Stimulated activated effector memory CD8-positive, alpha-beta T cell treated with anti-CD3 and anti-CD28 coated beads, Interleukin-12 subunit alpha, Interleukin-12 subunit beta, amount 100 ng/mL, for 72 hours (primary cell): ENCODE measurements around the gene UBAP2L.
"Not testable (repeated sequence)": the region's sequence is repeated elsewhere in the genome, so short reads cannot be mapped to it uniquely, and the experiment has no call there.

Experiments
- ATAC-seq: fragments of 150-1000 bp; cut with Tn5 transposase; 2 replicates; pipeline ENCODE4 v1.10.0; 2021
- DNase-seq, 2 donors: peaks; one replicate each; pipeline ENCODE4 v3.0.0; 2021 to 2022; ENCODE audit warnings: low spot score in 2 of 2
- H3K27ac Mint-ChIP-seq: one replicate; pipeline ENCODE4 v1.8.0; 2022; ENCODE audit warnings: mild to moderate bottlenecking, mixed read lengths
- H3K36me3 Mint-ChIP-seq: one replicate; pipeline ENCODE4 v1.8.0; 2022; ENCODE audit warnings: mild to moderate bottlenecking, mixed read lengths
- H3K4me1 Mint-ChIP-seq: one replicate; pipeline ENCODE4 v1.8.0; 2022; ENCODE audit warnings: mixed read lengths
- H3K4me3 Mint-ChIP-seq: one replicate; pipeline ENCODE4 v1.8.0; 2022; ENCODE audit warnings: mild to moderate bottlenecking, mixed read lengths
- H3K9me3 Mint-ChIP-seq: one replicate; pipeline ENCODE4 v1.8.0; 2022; ENCODE audit warnings: mixed read lengths

Gene UBAP2L

DNA sequence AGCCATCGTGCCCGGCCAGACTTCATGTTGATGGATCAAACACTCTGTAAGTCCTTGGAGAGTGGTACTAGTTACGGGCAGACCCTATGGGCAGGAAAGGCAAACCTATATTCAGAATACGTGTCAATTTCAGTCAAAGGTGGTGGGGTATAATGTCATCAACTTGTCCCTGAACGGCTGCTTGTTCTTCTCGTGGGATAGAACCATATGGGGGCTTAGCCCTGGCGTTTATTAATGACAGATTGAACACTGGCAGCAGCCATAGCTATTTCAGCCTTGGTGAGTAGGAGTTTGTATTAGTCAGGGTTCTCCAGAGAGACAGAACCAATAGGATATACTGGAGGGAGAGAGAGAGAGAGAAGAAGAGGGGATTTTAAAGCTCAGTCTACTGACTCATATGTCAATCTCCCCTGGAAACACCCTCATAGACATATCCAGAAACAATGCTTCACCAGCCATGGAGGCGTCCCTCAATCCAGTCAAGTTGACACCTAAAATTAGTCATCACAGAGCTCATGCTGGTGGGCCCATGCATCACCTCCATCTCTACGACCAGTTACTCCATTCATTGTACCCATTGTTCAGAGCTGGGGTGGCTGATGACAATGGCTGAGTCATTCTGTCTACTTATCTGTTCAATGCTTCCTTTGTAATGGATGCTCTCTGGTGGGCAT lies 84.0 kb downstream of the UBAP2L start:
- H3K36me3 Mint-ChIP-seq, result no peaks in the 10 kb centered on the region
- DNase-seq (peak in 1 of 2 donors; percentile 72), ATAC-seq (peak; percentile 97)
- H3K4me3 Mint-ChIP-seq, result no peak overlapping the region
- H3K4me1 Mint-ChIP-seq, result peaks cover 28% of the 10 kb centered on the region
- H3K9me3 Mint-ChIP-seq, result no peaks in the 10 kb centered on the region
- peak overlapping the region; percentile 70 for H3K27ac Mint-ChIP-seq

DNA sequence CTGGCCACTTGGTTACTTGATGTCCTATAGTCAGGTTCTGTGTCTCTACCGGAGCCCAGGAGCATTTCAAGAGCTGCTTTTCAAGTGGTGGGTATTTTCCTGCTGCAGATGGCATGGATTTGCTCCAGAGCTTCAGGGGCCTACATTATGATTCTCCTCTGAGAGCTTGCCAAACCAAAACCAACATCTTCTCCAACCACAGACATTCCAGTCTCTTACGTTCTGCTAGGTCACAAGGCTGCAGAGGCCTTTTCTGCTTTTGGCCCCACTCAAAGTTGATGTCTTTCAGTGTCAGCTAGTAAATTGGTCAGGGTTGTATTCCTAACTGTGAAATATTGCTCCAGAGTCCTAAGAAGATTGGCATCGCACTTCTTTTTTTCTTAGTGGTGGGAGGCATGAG lies 85.4 kb downstream of the UBAP2L start:
- H3K36me3 Mint-ChIP-seq, result no peaks in the 10 kb centered on the region
- no peak for DNase-seq
- no peaks in the 10 kb centered on the region for H3K9me3 Mint-ChIP-seq
- no peak overlapping the region for H3K4me3 Mint-ChIP-seq
- ATAC-seq, result no peak
- peaks cover 28% of the 10 kb centered on the region for H3K4me1 Mint-ChIP-seq
- no peak overlapping the region for H3K27ac Mint-ChIP-seq

DNA sequence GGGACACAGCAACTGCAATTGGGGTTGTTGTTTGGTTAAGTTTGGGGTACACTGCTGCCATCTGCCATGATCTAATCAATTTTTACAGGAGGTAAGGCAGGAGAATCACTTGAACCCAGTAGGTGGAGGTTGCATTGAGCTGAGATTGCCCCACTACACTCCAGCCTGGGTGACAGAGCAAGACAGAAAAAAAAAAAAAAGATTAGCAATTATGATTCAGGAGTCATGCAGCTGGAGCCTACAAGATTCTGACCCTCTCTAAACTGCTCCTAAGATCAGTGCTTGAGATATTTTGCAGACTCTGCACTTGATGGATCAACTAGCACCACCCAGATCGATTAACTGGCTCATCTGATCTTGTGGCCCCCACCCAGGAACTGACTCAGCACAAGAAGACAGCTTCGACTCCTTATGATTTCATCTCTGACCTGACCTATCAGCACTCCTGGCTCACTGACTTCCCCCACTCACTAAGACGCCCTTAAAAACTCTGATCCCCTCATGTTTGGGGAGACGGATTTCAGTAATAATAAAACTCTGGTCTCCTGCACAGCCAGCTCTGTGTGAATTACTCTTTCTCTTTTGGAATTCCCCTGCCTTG lies 87.0 kb downstream of the UBAP2L start:
- H3K4me3 Mint-ChIP-seq, H3K27ac Mint-ChIP-seq: not testable (repeated sequence)
- H3K4me1 Mint-ChIP-seq, result peaks cover 28% of the 10 kb centered on the region

DNA sequence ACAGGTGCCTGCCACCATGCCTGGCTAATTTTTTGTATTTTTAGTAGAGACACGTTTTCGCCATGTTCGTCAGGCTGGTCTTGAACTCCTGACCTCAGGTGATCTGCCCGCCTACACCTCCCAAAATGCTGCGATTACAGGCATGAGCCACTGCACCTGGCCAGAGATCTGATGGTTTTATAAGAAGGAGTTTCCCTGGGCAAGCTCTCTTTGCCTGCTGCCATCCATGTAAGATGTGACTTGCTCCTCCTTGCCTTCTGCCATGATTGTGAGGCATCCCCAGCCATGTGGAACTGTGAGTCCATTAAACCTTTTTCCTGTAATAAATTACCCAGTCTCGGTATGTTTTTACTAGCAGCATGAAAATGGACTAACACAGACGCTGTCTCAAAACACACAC lies 88.4 kb downstream of the UBAP2L start:
- peak overlapping the region; percentile 14 for H3K27ac Mint-ChIP-seq
- not testable (repeated sequence) for DNase-seq, H3K9me3 Mint-ChIP-seq, H3K36me3 Mint-ChIP-seq, ATAC-seq, H3K4me3 Mint-ChIP-seq
- H3K4me1 Mint-ChIP-seq, result peaks cover 28% of the 10 kb centered on the region

More for the DNA sequence above, 87.0 kb downstream of the UBAP2L start:
- ATAC-seq, result peak; percentile 9
- not testable (repeated sequence) for H3K36me3 Mint-ChIP-seq, H3K9me3 Mint-ChIP-seq
- peak in 1 of 2 donors; percentile 60 for DNase-seq

DNA sequence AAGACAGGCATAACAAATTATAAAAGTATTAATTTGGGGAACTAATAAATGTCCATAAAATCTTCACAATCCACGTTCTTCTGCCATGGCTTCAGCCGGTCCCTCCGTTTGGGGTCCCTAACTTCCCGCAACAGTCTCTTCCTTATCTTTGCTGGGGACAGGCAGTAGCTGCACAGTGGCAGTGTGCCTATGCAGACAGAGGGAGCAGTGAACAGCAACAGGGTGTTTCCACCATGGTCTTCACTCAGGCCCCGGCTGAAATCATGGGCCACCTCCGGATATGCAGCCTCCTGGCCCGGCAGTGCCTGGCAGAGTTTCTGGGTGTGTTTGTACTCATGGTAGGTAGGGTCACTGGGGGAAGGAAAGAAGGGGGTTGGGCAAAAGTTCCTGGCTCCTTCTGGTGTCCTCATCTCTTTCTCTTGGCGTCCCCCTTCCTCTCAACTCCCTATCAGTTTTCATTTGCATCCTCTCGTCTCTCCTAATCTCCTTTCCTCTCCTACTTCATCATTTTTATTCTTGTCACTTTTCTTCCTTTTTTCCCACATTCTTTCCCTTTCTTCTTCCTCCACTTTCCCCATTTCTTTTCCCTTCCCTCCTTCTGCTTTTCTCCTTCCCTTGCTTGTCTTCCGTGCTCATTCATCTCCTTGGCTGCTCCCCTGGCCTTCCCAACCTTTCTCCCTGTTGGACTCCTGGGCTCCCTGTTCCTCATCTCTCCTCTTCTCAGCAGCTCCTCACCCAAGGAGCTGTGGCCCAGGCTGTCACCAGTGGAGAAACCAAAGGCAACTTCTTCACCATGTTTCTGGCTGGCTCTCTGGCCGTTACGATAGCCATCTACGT lies 91.7 kb downstream of the UBAP2L start:
- not testable (repeated sequence) for H3K36me3 Mint-ChIP-seq, H3K4me3 Mint-ChIP-seq, ATAC-seq, H3K9me3 Mint-ChIP-seq, DNase-seq
- Mint-ChIP-seq H3K27ac (peak overlapping the region; percentile 7), H3K4me1 (peaks cover 11% of the 10 kb centered on the region)

DNA sequence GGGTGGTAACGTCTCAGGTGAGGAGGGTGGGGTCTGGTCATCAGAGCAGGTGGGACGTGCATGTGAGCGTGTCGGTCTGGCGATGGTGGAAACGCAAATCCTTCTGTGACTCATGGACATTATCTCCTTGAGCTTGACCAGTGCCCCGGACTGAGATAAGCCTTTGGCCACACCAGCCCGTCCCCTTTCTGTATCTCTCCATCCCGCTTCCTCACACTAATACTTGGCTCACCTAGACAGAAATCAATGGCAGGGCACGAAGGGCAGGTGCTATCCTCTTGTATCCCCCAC lies 92.3 kb downstream of the UBAP2L start:
- DNase-seq, result no peak
- ATAC-seq, result no peak
- H3K36me3 Mint-ChIP-seq, result no peaks in the 10 kb centered on the region
- peaks cover 5% of the 10 kb centered on the region for H3K4me1 Mint-ChIP-seq
- H3K27ac Mint-ChIP-seq, result peak overlapping the region; percentile 7
- no peak overlapping the region for H3K4me3 Mint-ChIP-seq
- H3K9me3 Mint-ChIP-seq, result no peaks in the 10 kb centered on the region

DNA sequence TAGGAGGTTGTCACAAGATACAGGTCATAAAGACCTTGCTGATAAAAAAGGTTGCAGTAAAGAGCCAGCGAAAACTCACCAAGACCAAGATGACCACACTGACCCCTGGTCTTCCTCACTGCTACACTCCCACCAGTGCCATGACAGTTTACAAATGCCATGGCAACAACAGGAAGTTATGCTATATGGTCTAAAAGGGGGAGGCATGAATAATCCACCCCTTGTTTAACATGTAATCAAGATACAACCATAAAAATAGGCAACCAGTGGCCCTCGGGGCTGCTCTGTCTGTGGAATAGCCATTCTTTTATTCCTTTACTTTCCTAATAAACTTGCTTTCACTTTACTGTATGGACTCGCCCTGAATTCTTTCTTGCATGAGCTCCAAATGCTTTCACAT lies 93.5 kb downstream of the UBAP2L start:
- not testable (repeated sequence) for H3K36me3 Mint-ChIP-seq, ATAC-seq, DNase-seq, H3K27ac Mint-ChIP-seq, H3K9me3 Mint-ChIP-seq, H3K4me3 Mint-ChIP-seq, H3K4me1 Mint-ChIP-seq

DNA sequence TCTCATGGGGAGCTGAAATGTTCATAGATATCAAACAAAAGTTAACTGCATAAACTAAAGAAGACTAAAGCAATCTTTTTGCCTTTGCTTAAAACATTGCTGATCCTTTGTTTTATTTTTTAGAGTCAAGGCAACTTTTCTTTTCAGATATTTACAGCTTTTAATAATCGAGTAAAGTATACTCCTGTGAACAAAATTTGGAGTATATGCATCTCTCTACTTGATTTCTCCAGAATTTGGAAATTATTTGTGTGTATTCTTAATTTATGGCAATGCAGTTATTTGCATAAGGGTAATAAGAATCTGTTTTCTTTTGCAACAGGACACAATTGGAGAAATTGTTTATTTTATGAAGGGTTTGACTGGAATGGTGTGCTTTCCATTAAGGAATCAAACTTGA lies 95.9 kb downstream of the UBAP2L start:
- Mint-ChIP-seq H3K4me1 (no peaks in the 10 kb centered on the region), H3K4me3 (no peak overlapping the region), H3K9me3 (no peaks in the 10 kb centered on the region), H3K27ac (no peak overlapping the region), H3K36me3 (no peaks in the 10 kb centered on the region)
- ATAC-seq (no peak), DNase-seq (no peak)

DNA sequence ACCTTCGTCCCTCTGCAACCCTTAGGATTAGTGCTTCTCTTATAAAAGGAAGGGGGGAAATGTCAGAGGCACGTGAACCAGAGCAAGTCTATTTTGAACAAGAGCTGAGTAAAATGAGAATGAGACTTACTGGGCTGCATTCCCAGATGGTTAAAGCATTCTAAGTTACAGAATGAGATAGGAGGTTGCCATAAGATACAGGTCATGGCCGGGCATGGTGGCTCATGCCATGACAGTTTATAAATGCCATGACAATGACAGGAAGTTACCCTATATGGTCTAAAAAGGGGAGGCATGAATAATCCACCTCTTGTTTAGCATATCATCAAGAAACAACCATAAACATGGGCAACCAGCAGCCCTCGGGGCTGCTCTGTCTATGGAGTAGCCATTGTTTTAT lies 97.6 kb downstream of the UBAP2L start:
- Mint-ChIP-seq H3K9me3 (no peaks in the 10 kb centered on the region), H3K4me3 (no peak overlapping the region), H3K27ac (no peak overlapping the region), H3K4me1 (no peaks in the 10 kb centered on the region), H3K36me3 (no peaks in the 10 kb centered on the region)
- no peak for DNase-seq
- no peak for ATAC-seq
